CD4-positive, alpha-beta T cell treated with Interleukin-17A for 4 hours (primary cell): ENCODE data around the gene PLA2G12B.
"Not testable (repeated sequence)": the region's sequence is repeated elsewhere in the genome, so short reads cannot be mapped to it uniquely, and the experiment has no call there.

Experiments
- DNase-seq: peaks from one replicate; pipeline ENCODE4 v3.0.0-alpha.2; 2020; ENCODE audit warnings: mixed read lengths

Gene PLA2G12B

DNA sequence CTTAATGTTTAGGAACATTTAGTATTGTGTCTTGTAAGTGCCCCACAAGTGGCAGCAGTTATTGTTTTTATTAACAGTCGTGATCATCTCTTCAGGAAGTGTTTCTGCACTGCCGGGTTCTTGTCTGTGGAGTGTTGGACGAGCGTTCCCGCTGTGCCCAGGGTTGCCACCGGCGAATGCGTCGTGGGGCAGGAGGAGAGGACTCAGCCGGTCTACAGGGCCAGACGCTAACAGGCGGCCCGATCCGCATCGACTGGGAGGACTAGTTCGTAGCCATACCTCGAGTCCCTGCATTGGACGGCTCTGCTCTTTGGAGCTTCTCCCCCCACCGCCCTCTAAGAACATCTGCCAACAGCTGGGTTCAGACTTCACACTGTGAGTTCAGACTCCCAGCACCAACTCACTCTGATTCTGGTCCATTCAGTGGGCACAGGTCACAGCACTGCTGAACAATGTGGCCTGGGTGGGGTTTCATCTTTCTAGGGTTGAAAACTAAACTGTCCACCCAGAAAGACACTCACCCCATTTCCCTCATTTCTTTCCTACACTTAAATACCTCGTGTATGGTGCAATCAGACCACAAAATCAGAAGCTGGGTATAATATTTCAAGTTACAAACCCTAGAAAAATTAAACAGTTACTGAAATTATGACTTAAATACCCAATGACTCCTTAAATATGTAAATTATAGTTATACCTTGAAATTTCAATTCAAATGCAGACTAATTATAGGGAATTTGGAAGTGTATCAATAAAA is 22.2 kb downstream of the PLA2G12B start:
- DNase-seq = no peak

DNA sequence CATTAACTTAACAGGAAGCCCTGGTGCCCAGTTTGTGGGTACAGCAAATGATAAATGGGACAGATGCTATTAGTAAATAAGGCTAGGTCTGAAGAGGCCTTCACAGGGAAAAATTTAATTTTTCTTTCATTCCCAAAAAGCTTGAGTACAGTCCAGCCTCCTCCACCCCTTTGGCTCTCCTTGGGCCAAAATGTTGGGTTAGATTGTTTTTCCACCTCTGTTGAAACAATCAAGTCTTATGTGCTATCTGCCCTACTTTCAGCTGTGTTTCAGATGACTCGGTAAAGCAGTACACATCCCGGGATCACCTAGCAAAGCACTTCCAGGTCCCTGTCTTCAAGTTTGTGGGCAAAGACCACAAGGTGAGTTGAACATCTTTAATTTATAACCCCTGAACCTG is 24.3 kb downstream of the PLA2G12B start:
- no peak for DNase-seq

DNA sequence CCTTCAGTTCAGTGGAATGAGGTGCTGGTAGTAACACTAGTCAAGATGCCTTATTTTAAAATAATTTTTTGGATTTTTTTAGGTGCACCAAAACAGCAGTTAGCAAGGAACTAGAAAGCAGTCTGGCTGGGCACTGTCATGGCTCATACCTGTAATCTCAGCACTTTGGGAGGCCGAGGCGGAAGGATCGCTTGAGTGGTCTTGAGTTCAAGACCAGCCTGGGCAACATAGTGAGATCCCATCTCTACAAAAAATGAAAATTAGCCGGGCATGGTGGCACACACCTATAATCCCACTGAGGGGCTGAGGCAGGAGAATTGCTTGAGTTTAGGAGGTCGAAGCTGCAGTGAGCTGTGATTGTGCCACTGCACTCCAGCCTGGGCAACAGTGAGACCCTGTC is 25.8 kb downstream of the PLA2G12B start:
- DNase-seq = no peak

DNA sequence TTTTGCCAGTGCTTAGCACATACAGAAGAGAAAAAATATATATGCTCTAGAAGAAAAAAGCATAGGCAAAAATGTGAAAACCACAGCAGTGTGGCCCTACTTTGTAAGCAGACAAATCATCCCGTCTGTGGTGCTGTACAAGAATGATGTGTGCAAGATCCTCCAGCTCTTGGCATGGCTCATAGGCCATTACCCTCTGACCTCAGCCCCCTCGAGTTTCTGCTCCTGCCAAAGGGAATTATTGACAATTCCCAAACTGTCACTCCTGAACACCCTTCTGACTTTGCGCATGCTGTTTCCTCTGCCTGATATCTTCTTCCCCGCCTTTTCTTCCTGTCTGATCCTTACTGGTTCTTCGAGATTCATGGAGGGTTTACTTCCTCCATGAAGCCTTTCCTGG is 27.1 kb downstream of the PLA2G12B start:
- DNase-seq = no peak

GRCh38 chr10:72925951-72926465 is 28.6 kb downstream of the PLA2G12B start:
- DNase-seq = no peak

DNA sequence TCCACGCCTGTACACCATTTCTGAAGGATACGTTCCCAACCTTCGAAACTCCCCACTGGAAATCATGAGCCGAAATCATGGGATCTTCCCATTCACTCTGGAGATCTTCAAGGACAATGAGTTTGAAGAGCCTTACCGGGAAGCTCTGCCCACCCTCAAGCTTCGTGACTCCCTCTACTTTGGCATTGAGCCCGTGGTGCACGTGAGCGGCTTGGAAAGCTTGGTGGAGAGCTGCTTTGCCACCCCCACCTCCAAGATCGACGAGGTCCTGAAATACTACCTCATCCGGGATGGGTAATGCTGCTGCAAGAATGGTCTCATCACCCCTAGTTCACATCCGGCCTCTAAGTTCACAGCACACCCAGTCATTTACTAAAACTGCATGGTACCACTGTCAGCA is 30.3 kb downstream of the PLA2G12B start:
- DNase-seq = no peak

DNA sequence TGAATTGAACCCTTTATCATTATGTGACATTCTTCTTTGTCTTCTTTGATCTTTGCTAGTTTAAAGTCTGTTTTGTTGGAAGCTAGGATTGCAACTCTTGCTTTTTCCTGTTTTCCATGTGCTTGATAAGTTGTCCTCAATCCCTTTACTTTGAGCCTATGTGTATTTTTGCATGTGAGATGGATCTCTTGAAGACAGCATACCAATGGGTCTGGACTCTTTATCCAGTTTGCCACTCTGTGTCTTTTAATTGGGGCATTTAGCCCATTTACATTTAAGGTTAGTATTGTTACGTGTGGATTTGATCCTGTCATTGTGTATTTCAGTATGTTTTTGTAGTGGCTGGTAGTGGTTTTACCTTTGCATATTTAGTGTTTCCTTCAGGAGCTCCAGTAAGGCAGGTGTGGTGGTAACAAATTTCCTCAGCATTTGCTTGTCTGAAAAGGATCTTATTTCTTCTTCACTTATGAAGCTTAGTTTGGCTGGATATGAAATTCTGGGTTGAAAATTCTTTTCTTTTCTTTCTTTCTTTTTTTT is 33.4 kb downstream of the PLA2G12B start:
- not testable (repeated sequence) for DNase-seq

DNA sequence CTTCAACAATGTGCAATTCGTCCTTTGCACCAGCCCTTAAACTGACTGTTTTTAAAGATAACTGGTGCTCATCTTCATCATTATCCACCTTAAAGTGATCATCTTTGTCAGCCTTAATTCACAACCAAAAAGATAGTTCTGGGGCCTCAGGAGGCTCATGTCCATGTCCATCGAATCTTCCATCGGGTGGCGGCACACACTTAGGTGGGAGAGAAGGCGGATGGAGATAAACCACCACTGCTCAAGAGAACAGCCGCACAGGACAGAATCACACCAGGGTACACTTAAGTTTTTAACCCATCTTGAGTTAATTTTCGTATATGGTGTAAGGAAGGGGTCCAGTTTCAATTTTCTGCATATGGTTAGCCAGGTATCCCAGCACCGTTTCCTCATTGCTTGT is 36.3 kb downstream of the PLA2G12B start:
- no peak for DNase-seq

DNA sequence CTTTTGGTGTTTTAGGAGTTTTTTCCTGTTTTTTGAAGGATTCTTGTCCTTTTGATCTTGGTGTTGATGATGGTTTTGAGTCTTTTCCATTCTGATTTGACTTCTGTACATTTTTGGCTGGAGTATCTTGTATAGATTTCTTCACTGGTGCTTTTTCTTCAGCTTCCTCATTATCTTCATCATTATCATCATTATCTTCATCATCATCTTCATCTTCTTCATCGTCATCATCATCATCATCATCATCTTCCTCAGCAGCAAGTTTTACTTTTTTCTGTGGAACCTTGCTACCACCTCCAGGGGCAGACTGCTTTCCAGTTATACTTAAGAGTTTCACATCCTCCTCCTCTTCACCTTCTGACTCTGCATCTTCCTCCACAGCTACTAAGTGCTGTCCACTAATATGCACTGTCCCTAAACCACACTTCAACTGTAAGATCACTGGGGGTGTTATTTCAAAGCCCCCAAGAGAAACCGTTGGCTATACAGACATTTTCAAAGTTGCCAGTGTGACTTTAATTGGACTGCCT is 36.7 kb downstream of the PLA2G12B start:
- DNase-seq = not testable (repeated sequence)

DNA sequence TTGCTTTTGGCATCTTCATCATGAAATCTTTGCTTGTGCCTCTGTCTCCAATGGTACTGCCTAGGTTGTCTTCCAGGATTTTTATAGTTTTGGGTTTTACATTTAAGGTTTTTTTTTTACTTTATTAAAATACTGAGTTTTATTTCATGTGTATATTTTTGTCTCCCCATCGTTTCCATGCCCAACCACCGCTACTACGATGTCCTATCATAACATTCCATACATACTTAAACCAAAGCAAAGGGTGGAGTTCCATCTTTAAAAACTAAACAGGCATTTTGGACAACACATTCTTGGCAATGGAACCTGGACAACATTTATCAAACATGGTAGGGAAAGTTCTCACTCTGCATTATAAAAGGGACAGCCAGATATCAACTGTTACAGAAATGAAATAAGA is 37.4 kb downstream of the PLA2G12B start:
- DNase-seq = not testable (repeated sequence)

- DNase-seq = no peak
These were observed 41.3 kb downstream of the PLA2G12B start for GRCh38 chr10:72913287-72913686.

DNA sequence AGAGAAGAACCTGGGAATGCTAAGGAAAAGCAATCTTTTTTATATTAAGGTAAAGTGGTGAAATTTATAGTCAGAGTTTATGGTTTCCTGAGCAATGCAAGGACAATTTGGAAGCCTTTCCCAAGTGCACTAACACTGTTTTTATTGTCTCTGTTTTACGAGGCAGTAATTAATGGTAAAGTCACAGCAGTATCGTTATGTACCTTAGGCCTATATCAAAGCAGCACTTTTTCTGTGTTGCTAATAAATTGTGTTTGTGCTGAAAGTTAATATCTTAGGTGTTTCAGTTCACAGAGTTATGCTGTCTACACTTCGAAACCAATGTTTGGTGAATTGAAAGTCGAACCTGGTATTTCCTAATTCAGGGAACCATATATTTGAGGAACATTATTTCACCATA is 41.9 kb downstream of the PLA2G12B start:
- no peak for DNase-seq

- no peak for DNase-seq
These were observed 42.8 kb downstream of the PLA2G12B start for GRCh38 chr10:72911758-72912157.

- DNase-seq = no peak
These were observed 43.9 kb downstream of the PLA2G12B start for GRCh38 chr10:72910705-72911104.

DNA sequence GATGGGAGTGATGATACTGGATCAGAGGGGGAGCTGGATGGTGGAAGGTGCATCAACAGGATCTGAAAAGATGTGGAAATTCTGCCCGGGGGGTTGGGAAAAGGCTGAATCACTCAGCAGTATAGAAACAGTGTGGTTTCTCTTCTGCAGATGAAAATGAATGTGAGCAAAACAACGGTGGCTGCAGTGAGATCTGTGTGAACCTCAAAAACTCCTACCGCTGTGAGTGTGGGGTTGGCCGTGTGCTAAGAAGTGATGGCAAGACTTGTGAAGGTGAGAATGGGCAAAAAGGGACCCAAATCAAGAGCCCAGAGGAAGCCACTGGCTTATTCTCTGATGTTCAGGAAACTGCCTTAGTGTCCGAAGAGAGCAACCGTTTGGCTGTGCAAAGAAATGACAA is 48.2 kb downstream of the PLA2G12B start:
- DNase-seq = no peak

DNA sequence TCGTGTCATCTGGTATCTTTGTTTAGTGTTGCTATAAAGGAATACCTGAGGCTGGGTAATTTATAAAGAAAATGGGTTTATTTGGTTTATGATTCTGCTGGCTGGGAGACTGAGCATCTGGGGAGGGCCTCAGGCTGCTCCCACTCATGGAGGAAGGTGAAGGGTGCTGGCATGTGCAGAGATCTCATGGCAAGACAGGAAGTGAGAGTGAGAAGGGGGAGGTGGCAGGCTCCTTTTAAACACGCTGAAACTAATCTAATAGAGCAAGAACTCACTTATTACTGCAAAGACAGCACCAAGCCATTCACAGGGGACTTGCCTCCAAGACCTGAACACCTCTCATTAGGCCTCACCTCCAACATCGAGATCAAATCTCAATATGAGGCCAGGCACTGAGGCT is 49.8 kb downstream of the PLA2G12B start:
- DNase-seq = no peak

DNA sequence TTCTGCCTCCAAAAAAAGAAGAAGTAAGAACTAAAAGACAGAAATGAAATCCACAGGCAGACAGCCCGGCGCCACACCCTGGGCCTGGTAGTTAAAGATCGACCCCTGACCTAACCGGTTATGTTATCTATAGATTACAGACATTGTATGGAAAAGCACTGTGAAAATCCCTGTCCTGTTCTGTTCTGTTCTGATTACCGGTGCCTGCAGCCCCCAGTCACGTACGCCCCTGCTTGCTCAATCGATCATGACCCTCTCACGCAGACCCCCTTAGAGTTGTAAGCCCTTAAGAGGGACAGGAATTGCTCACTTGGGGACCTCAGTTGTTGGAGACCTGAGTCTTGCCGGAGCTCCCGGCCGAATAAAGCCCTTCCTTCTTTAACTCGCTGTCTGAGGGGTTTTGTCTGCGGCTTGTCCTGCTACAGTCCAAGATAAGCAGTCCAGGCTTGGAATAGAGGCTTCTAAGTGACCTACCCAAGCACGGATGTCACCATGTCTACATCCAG is 50.6 kb downstream of the PLA2G12B start:
- DNase-seq = not testable (repeated sequence)

DNA sequence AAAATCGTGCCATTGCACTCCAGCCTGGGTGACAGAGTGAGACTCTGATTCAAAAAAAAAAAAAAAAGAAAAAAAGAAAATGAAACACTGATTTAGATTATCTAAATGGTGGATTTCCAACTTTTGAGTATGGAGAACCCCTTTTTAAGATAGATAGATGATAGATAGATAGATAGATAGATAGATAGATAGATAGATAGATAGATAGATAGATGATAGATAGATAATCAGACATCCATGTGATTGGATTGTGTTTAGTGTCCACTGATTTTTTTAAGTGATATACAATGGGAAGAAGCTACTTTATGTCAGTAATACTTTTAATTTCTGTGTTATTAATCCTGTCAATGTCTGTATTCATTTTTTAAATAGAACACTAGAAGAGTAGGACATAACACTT is 55.1 kb downstream of the PLA2G12B start:
- DNase-seq = no peak

GRCh38 chr10:72898616-72899015 is 56.0 kb downstream of the PLA2G12B start:
- DNase-seq = no peak

DNA sequence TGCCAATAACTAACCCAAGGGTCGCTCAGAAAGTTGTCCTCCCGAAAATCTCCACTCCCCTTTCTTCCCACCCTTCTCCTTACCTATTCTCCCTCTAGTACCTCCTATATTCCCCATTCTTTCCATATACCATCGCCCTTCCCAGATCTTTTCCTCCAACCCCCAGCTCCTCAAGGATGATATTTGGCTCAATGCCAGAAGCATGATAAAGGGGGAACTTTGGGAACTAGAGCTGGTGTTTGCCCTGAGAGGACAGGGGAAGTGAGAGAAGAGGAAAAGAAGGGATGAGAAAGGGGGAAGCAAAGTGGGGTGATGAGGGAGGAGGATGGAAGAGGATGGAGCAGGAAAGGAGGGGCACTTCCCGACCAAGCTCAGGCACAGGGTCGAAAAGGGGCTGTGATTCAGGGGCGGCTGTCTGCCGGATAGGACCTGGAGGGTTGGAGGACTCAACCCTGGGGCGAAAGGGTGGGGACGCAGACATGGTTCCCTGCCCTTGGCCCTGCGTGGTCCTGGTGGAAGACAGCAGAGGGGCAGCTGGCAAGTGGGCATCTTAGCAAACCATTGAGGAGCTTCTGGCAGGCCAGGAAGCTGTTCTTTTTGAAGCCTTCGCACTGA is 59.3 kb downstream of the PLA2G12B start:
- no peak for DNase-seq

- no peak for DNase-seq
These were observed 61.3 kb downstream of the PLA2G12B start, which contains the start of gene OIT3 for GRCh38 chr10:72893136-72893798. TSS of gene OIT3 (plus strand) at chr10:72893739. CDS start at chr10:72893799, 60 bp downstream.

DNA sequence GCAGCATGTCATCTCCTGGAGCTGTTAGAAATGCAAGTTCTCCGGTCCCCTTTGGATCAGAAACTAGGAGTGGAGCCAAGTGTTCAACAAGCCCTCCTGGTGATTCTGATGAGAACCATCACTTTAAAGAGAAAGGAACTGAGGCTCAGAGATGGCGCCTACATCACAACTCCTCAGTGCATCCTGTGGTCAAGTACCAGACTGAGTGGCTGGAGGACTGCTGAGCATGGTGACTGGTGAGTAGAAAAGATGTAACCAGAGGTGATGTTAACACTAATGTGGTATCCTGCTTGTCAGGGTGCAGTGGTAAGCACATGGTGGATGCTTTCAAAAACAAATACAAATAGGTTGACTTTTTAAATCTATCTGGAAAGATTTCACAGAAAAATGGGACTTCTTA is 64.5 kb downstream of the PLA2G12B start:
- DNase-seq = no peak

GRCh38 chr10:72889391-72889831 is 65.2 kb downstream of the PLA2G12B start:
- DNase-seq = no peak
